HCEC 1CT (cell line): ENCODE results near the gene GRB2.
A peak's percentile ranks its signal among the peaks of the same experiment; 100 is the strongest.

ENCODE experiments used
- DNase-seq: peaks from one replicate; pipeline ENCODE4 v3.0.0-alpha.2; 2017

Gene GRB2

GRCh38 chr17:75271955-75272847 lies 133.3 kb downstream of the GRB2 start:
- no peak for DNase-seq

- DNase-seq = peak; percentile 72
These were observed 134.1 kb downstream of the GRB2 start for GRCh38 chr17:75271233-75271954.

GRCh38 chr17:75270966-75271232 lies 134.6 kb downstream of the GRB2 start, which contains the start of gene MIF4GD:
MIF4GD (minus strand) TSS chr17:75271231; CDS start chr17:75270195, 1,036 bp downstream.
- no peak for DNase-seq

- peak; percentile 70 for DNase-seq
These were observed 135.1 kb downstream of the GRB2 start for GRCh38 chr17:75270218-75270965.

- DNase-seq = no peak
These were observed 135.6 kb downstream of the GRB2 start for GRCh38 chr17:75269844-75270217.
